Stimulated activated CD8-positive, alpha-beta memory T cell treated with anti-CD3 and anti-CD28 coated beads, Interleukin-12 subunit alpha, Interleukin-12 subunit beta, amount 100 ng/mL, for 4 hours (primary cell): ENCODE results near the gene PLCH1.

ENCODE experiments used
- DNase-seq: peaks from one replicate; pipeline ENCODE4 v3.0.0-alpha.2; 2020; ENCODE audit warnings: low read depth

The PLCH1 gene

GRCh38 chr3:155334914-155335723 lies 409.8 kb downstream of the PLCH1 start:
- DNase-seq: no peak

DNA sequence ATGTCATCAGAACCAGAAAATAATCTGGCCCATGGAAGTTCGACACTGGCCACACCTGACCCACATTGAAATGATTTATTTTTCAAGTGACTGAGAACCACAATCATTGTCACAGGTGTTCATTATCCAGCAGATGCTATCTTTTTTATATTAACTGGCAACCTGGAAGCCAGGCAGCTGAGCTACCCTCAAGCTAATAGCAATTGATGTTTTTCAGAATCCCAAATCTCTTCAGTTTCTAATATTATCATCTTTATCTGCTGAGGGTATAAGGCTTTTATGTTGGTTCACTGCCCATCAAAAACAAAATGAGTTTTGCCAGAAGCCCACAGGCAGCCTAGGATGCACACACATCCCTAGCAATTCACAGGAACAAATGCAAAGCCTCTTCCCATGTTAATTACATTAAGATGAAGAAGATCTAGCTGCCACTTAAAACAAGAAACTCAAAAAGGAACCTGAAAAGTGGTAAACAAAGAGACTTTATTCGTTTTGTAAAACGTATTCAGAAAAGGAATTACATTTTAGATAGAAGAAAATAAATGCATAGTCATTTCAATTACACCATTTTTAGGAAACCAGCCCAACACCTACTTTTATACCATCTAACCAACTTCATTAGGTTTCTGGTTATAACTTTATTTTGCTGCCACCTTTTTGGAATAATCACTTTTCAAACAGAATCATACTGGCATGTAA lies 410.5 kb downstream of the PLCH1 start:
- DNase-seq: no peak

GRCh38 chr3:155332716-155333115 lies 412.2 kb downstream of the PLCH1 start:
- no peak for DNase-seq

GRCh38 chr3:155331078-155331477 lies 413.8 kb downstream of the PLCH1 start:
- no peak for DNase-seq

GRCh38 chr3:155330370-155330769 lies 414.5 kb downstream of the PLCH1 start:
- no peak for DNase-seq

DNA sequence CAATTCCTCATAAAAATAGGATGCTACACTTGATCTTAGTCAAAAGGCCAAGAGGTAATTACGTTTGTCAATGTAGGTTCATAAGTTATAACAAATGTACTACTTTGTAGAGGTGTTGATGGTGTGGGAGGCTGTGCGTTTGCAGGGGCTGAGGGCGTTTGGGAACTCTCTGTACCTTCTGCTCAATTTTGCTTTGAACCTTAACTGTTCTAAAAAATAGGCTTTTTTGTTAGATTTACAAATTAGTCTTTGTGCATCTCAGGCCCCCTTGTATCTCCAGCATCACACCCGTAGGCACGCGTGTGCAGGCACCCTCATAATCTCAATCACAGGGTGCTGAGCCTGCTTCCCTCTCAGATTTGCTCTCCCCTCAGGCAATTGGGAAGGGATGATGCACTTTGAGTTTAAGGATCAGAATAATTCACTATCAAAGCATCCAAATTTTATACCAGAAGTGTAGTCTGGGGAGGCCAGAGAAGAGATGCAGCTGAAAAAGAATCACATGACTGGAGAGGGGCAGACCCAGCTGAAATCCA lies 415.3 kb downstream of the PLCH1 start:
- no peak for DNase-seq

- DNase-seq: no peak
These were observed 417.0 kb downstream of the PLCH1 start for GRCh38 chr3:155327871-155328270.

GRCh38 chr3:155327430-155327829 lies 417.4 kb downstream of the PLCH1 start:
- DNase-seq: no peak

GRCh38 chr3:155326901-155327300 lies 418.0 kb downstream of the PLCH1 start:
- no peak for DNase-seq

GRCh38 chr3:155326244-155326643 lies 418.6 kb downstream of the PLCH1 start:
- no peak for DNase-seq
